HG03565 (cell line): ENCODE results near the gene DLL3.
A peak's percentile ranks its signal among the peaks of the same experiment; 100 is the strongest.

Experiments
- ATAC-seq: cut with Tn5 transposase; IDR thresholded peaks from one replicate; pipeline ENCODE4 v1.9.1; 2021; ENCODE audit warnings: mild to moderate bottlenecking, moderate library complexity; ENCODE audit not compliant: unreplicated experiment

The DLL3 gene

DNA sequence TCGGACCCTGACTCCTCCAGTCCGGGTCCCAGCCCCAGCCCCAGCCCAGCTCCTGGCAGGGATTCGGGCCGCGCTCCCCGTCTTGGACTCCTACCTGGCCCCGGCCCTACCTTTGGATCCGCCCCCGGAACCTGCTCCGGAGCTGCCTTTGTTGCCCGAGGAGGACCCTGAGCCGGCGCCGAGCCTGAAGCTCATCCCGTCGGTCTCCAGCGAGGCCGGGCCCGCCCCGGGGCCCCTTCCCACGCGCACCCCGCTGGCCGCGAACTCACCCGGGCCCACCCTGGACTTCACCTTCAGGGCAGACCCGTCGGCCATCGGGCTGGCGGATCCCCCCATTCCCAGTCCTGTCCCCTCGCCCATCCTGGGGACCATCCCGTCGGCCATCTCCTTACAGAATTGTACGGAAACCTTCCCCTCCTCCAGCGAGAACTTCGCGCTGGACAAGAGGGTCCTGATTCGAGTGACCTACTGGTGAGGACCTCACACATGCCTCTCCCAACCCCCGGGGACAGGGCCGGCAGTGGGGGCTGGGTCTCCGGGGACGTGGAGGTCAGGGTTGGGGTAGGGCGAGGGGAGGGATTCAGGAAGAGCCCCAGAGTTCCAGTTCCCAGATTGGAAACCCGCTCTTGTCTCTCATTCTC is 16.9 kb downstream of the DLL3 start:
- no peak for ATAC-seq

DNA sequence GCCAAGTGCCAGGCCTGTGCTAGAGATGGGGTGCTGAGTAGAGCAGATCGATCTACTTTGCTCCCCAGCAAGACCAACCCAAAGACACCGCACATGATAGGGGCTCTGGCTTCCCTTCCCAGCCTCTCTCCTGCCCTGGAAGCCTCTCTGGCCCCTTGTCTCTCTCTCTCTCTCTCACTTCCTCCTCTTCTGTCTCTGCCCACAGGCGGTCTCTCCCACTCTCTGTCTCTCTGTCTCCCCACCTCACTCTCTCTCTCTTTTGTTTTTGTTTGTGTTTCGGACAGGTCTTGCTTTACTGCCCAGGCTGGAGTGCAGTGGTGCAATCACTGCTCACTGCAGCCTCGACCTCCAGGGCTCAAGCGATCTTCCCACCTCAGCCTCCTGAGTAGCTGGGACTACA is 17.5 kb downstream of the DLL3 start:
- no peak for ATAC-seq

DNA sequence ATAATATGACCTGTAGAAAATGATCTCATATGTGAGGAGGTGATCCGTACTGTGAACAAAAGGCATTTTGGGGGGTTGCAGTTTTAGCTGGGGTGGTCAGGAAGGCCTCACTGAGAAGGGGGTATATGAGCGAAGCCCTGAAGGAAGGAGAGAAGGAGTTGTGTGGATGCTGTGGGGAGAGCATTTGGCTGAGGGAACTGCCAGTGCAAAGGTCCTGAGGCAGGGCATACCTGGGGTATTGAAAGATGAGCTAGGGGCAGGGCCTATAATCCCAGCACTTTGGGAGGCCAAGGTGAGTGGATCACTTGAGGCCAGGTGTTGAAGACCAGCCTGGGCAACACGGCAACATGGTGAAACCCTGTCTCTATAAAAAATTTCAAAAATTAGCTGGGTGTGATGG is 18.7 kb downstream of the DLL3 start:
- ATAC-seq, result no peak

DNA sequence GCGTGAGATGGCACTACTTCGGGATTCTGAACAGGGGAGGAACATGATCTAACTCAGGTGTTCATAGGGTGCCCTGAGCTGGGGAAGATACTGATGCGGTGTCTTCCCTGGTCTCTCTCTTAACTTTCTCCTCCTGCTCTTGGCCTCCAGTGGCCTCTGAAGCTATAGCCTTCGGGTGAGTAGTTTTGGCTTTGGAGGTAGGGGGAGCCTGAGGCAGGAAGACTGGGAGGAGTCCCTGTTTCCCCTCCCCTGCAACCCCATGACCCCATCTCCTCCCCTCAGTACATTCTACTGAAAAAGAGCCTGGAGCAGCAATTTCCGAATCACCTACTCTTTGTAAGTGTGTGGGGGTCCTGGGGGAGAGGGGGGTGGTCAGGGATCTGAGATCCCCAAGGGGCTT is 19.7 kb downstream of the DLL3 start:
- no peak for ATAC-seq

DNA sequence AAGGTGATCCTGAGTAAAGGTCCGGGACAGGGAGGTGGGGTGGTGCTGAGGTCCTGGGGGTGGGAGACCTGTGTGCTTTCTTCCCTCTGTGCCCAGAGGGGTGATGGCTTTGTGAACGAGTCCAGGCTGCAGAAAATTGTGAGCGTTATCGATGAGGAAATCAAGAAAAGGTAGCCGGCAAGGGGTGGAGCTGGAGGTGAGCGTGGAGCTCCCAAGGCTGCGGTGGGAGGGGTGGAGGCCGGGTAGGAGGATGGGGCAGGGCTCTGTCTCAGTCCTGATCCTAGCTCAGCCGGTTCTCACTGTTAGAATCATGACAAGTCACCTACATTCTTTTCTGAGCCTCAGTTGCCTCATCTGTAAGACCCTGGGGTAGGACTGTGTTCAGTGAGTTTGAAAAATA is 20.2 kb downstream of the DLL3 start:
- ATAC-seq, result no peak

DNA sequence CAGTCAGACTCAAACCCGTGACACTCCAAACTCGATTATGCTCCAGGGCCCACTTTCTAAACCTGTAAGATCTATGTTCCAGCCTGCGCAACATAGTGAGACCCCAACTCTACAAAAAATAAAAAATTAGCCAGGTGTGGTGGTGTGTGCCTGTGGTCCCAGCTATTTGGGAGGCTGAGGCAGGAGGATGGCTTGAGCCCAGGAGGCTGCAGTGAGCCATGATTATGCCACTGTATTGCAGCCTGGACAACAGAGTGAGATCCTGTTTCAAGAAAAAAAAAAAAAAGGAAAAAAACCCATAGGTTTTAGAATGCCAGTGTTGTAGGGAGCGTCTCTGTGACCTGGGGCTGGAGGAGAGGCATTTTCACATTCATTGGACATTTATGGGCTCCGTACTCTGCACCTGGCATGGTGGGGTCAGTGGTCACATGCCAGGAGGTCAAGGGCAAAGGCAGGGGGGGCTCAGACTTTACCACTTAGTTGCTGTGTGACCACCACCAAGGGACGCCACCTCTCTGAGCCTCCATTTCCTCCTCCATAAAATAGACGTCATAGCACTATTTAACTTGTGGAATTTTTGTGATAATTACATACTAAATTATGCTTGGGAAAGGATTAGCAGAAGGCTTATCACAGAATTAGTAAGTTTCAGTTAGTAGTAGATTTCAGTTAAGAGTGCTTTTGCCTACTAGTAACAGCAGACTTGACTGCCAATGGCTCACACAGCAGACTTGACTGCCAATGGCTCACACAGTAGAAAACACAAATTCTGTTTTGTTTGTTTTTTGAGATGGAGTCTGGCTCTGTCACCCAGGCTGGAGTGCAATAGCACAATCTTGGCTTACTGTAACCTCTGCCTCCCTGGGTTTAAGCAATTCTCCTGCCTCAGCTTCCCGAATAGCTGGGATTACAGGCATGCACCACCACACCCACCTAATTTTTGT is 22.1 kb downstream of the DLL3 start:
- no peak for ATAC-seq

DNA sequence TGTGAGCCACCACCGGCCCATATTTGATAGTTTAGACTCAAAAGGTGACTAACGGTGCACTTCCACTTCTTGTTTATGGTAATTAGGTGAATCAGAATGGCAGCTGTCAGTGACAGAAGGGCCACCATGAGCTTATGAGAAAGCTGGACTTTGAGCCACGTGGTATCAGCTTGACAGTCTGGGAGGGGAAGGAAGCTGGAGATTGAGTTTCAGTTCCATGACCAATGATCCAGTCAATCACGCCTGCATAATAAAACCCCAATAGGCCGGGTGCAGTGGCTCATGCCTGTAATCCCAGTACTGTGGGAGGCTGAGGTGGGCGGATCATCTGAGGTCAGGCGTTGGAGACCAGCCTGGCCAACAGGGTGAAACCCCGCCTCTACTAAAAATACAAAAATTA is 25.7 kb downstream of the DLL3 start:
- no peak for ATAC-seq

DNA sequence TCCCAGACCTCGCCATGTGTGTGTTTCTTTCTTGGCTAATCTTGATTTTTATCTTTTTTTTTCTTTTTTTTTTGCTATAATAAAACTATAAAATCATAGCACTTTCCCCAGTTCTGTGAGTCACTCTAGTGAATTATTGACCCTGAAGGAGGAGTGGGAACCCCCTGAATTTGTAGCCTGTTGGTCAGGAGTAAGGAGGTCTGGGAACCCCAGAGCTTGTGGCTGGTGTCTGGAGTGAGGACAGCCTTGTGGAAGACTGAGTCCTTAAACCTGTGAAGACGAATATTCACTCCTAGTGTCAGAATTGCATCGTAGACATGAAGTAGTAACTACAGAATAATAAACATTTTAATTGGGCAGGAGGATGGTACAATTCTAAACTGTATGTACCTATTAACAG is 26.5 kb downstream of the DLL3 start:
- ATAC-seq, result no peak

DNA sequence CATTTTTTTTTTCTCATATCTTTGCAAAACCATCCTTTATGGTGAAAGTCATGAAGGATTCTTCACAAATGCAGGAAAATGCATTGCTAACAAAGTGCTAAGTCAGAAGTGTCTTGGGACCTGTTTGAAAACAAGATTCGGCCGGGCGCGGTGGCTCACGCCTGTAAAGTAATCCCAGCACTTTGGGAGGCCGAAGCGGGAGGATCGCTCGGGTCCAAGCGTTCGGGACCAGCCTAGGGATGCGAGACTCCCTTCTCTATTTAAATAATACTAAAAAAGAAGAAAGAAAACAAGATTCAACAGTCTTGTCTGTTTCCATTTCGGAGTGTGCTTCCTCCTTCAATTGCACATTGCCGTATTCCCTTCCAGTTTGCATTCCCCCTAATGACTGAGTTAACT is 33.1 kb downstream of the DLL3 start:
- ATAC-seq, result no peak

DNA sequence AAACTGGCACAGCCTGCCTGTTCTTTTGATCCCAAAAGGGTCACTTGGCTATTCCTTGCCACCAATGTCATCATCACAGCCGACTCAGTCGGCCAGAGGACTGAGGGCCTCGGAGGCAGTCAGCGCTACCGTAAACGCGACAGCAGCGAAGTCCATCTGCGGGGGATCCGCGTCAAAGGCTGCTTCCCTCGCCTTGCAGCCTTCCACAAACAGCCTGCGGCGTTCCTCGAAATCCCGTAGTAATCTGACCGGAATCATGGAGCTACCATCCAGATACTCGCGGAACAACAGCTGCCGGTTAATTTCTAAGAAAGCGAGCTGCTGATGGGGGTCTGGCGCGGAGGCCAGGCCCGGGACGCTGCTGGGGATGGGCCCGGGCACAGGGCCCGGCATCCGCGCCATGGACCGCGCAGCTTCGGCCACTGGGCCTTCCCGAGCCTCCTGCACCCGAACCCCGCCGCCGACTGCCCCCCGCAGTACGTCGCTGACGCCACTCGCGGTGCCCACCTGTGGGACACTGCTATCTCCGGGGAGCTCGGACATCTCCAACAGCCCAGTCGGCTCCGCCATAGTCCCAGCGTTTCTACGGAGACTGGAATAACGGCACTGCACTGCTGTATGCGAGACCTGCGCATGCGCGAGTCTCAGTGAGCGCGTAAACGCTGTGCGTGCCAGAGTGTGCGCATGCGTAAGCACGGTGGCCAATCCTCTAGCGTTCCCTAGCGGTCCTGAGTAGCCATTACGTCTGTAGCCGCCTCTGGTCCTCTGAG is 33.7 kb downstream of the DLL3 start, which contains the start of gene EID2B:
TSS of gene EID2B (minus strand) at position 620 of the 770 bp plus-strand sequence. CDS start at position 570, 50 bp downstream.
- peak; percentile 92 for ATAC-seq

DNA sequence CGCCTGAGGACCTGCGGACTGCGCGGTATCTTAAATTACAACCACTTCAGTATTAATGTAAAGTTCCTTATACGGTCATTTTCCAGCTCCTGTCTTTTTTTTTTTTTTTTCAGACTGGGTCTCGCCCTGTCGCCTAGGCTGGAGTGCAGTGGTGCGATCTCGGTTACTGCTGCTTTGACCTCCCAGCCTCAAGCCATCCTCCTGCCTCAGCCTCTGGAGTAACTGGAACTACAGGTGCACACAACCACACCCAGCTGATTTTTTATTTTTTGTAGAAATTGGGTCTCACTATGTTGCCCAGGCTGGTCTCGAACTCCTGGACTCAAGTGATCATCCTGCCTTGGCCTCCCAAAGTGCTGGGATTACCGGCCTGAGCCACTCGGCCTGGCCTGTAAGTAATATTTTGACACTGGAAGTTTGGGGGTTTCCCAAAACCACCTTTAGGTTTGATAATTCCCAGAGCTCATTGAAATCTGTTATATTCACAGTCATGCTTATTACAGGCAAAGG is 34.3 kb downstream of the DLL3 start:
- no peak for ATAC-seq

DNA sequence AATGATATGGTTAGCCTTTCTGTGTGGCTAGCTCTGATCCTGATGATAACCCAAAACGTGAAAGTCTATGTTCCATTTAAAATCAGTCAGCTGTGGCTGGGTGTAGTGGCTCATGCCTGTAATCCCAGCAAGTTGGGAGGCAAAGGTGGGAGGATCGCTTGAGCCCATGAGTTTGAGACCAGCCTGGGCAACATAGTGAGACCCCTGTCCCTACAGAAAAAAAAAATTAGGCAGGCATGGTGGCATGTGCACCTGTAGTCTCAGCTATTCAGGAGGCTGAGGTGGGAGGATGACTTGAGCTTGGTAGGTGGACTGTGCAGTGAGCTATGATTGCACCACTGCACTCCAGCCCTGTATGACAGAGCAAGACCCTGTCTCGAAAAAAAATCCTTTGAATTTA is 35.0 kb downstream of the DLL3 start:
- ATAC-seq, result no peak

DNA sequence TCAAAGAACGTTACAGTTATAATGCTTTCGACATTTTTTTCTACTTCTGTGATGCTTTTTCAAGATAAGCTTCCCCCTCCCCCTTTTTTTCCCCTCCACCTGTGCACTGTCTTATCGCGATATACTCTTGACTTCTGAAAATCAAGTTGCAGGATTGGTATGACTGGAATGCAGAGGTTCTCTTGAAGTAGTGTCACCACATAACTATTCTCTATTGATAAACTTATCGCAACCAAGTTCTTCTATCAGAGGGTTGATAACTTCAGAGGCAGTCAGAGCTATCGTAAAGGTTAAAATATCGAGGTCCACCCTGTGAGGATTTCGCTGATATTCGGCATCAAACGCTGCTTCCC is 40.4 kb downstream of the DLL3 start:
- ATAC-seq, result no peak

DNA sequence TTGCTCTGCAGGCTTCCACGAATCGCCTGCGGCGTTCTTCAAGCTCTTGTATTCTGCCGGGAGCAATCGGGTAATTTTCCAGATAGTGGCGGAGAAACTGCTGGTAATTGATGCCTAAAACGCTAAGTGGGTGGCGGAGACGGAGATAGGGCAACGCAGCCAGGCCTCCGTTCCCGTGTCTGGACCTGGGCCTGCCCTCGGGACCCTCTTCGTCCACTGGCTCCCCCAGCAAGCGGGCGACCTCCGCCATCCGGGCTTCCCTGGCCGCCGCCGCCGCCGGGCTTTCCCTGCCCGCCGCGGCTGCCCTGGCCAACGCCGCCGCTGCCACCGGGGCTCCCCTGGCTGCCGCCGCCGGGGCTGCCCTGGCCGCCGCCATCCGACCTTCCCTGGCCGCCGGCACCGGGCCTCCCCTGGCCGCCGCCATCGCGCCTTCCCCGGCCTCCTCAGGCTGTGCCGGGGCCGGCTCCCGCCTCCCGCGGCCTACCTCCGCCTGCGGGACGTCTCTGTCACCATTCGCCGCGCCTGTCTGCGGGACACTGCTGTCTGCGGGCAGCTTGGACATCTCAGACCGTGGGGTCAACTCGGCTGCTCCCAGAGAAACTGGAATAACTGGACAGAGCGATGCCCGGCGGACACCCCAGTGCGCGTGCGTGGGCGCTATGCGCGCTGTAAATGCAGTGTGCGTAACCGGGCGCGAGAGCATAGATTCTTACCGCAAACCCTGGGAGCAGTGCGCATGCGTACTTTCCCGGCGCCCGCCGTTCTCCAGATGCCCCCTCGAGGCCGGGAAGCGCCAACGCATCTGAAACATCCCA is 41.0 kb downstream of the DLL3 start, which contains the start of gene EID2:
TSS of gene EID2 (minus strand) at position 644 of the 815 bp plus-strand sequence. CDS start at position 562, 82 bp downstream.
- peak; percentile 86 for ATAC-seq

DNA sequence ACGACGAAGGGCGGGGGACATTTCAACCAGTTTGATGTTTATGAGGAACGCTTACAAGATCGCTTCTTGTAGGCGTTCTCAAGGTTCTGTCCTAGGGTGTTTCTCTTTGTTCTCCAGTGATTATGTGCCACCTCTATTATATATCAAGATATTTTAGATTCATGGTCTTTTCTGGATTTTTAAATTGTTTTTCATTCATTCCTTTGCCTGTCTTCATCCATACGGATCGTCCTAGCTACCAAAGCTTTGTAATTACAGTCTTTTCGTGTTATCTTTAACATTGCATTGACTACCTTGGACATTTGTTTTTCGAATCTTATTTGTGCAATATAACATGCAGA is 41.6 kb downstream of the DLL3 start:
- ATAC-seq, result no peak

DNA sequence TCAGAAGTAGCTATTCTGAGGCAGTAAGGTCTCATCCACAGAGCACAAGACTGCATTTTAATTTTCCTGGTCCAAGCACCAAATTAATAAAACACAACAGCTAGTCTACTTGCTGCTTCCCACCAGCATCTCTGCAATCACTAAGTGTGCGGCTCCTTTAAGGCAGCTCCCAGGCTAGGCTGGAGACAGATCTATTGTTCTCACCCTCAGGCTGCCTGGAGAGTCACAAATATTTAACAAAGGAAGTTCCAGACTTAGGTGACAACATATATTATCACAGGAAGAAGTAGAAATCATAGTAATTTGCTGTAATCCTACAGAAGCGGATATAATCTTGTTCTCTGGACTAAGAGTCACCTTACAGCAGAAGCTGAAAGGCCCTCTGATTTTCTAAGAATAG is 43.5 kb downstream of the DLL3 start:
- no peak for ATAC-seq

DNA sequence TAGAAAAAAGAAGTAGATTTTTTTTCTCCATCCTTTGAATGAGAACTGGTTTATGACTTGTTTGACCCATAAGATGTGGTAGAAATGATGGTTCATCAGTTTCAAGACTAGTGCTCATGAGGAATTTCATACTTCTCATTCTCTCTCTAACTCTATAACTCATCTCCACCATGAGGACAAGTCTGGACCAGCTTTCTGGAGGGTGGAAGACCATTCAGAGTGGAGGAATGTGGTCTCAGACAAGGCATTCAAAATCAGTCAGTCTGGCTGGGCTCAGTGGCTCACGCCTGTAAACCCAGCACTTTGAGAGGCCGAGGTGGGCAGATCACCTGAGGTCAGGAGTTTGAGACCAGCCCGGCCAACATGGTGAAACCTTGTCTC is 44.7 kb downstream of the DLL3 start:
- ATAC-seq, result no peak

DNA sequence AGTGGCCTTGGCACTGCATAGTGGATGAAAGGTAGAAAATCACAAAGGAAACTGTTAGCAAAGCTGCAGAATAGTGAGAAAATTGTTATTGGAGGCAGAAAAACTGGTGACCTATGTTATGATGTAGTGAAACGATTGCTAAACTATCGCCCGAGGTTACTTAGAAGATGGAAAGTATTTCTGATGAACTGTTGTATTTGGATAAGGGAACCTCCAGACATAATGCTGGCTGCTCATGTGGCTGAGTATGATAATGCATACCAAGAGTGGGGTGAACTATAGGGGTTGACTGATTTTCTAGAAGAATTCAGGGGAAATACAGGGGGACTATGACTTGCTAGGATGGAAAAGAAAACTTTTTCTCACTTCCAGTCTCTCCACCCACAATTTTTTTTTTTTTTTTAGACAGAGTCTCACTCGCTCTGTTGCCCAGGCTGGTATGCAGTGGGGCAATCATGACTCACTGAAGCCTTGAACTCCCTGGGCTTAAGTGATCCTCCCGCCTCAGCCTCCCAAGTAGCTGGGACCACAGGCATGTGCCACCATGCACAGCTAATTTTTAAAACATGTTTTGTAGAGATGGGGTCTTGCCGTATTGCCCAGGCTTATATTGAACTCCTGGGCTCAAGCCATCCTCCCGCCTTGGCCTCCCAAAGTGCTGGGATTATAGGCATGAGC is 45.6 kb downstream of the DLL3 start:
- no peak for ATAC-seq

DNA sequence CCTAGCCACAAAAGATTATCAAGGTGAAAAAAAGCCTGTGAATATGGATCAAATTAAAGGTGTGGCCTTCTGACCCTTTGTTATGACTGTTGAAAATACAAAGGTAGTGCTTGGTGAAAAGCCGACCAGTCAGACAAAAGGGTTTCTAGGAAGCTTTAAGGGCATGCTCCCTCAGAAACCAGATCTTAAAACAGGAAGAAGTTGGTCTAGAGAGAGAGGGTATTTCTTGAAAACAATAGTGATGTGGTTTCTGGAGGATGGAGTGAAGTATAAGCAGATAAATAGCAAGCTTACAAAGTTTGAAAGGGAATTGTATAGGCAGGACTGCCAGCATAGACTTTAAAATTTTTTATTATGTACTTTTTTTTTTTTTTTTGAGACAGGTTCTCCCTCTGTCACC is 46.2 kb downstream of the DLL3 start:
- ATAC-seq, result no peak

DNA sequence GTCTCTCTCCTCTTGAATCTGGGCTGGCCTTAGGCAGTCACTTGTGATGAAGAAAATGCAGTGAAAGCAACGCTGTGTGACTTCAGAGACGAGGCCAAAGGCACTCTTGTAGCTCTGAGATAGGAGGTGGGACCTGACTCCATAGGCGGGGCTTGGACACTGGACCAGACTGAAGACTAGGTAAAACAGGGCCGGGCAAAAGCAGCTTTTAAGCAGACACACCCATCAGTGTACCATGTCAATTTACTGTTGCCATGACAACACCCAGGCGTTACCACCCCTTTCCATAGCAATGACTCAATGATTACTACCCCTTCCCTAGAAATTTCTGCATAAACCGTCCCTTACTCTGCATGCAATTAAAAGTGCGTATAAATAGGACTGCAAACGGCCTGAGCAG is 47.9 kb downstream of the DLL3 start:
- no peak for ATAC-seq
